ENCODE data around the gene PLCB2.
A peak's percentile ranks its signal among the peaks of the same experiment; 100 is the strongest.

The PLCB2 gene

DNA sequence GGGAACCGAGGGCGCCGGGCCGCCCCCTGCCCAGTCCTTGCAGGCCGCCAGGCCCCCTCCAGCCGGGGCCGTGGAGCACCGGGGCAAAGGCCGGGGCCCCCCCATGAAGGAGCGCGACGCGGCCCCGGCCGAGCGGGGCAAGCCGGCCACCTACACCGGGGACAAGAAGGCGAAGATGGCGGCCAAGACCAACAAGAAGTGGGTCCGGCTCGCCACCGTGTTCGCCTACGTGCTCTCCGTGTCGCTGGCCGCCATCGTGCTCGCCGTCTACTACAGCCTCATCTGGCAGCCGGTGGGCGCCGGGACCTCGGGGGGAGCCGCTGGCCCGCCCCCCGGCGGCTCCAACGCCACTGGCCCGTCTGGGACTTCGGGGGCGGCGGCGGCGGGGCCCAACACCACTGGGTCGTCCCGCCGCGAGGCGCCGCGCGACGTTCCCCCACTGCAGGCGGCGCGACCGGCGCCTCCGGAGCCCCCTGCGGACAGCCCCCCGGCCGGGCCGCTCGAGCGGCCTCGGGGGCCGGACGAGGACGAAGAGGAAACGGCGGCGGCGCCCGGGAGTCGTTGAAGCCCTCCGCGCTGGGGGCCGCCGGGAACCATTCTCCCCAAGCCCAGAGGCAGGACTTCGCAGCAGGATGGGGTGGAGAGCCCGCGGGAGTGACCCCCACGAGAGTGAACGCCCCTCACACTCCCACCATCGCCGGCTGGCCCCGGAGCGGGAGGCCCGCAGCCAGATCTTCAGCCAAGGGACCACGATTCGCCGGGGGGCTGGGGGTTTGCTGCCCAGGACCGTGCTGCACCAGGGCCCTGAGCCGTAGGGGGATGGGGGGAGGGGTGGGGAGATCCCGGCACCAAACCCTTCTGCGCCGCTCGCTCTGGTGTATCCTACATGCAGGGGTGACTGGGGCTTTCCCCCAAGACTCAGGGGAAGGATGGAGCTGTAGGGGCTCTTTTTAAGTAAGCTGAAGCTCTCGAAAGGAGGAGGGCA is 16.5 kb upstream of the PLCB2 start:
- TF ChIP-seq GATA1 (IDR thresholded peaks at IDR 0.05; ENCODE audit: low read depth, low read length): no peak
- no peak for TF ChIP-seq POLR2A (IDR thresholded peaks at IDR 0.05; ENCODE audit: low read length)
- peak; percentile 59 to 68 for DNase-seq

DNA sequence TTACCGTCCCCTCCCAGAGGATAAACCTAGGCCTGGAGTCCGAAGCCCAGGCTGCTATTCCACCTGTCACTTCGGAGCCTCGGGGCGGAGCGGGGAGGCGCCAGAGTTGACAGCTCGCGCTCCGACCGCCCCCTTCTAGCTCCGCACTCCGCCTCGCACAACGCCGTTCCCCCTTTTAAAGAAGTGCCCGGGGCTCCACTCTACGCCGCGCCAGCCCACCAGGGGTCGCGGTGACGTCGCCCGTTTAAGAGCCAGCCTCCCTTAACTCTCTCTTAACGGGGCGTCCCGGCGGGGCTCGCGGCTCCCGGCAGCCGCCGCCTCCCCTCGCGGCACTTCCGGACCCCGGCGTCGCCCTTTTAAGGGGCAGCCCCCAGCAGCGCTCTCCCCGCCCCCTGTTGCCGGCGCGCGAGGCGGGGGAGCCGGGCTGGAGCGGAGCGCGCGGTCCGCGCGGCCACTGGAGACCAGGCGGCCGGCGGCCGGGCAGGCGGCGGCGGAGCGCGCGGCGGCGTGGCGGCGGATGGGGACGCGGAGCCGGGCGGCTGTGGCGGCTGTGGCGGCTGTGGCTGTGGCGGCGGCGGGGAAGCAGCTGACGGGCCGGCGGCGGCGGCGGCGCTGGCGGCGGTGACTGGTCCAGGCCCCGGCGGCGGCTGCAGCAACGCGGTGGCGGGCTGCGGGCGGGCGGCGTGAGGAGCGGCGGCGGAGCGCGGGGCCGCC is 15.7 kb upstream of the PLCB2 start, which contains the start of gene INAFM2:
INAFM2 (plus strand) TSS at position 454 of the 714 bp plus-strand sequence. CDS start 364 bp downstream, outside the sequence.
- peak; percentile 93 to 94 for DNase-seq
- TF ChIP-seq GATA1 (IDR thresholded peaks at IDR 0.05; ENCODE audit: low read depth, low read length): no peak
- peak; percentile 18 for TF ChIP-seq POLR2A (IDR thresholded peaks at IDR 0.05; ENCODE audit: low read length)

DNA sequence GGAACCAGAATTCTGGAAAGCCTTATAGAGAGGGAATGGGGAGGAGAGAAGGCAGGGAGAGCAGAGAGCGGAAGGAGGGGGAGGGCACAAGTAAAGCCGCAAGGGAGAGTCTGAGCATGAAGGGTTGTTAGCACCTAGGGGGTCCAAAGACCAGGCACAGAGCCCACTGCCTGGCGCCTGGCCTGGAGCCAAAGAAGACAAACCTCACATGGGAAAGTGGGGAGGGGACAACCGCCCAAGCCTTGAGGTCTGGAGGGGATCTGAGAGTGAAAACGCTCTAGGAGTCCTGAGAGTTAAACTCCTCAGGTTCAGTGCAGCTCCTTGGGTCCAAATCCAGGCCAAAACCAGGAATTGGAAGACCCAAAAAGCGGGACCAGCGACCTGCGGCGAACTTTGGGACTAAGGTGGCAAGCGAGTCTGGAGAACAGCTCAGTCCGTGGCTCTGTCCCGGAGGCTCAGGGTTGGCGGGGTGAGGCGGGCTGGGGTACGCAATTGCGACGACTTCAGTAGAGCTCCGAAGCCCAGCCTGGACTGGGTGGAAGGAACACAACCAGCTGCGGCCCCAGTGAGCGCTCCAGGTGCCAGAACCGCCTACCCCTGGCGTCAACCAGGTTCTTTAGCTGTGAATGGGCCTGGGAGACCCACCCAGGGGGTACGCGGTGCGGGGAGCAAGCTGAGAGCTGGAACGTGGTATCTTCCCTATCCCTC is 14.9 kb upstream of the PLCB2 start:
- peak in 1 of 2 experiments; percentile 33 for DNase-seq
- TF ChIP-seq GATA1 (IDR thresholded peaks at IDR 0.05; ENCODE audit: low read depth, low read length): no peak
- no peak for TF ChIP-seq POLR2A (IDR thresholded peaks at IDR 0.05; ENCODE audit: low read length)

DNA sequence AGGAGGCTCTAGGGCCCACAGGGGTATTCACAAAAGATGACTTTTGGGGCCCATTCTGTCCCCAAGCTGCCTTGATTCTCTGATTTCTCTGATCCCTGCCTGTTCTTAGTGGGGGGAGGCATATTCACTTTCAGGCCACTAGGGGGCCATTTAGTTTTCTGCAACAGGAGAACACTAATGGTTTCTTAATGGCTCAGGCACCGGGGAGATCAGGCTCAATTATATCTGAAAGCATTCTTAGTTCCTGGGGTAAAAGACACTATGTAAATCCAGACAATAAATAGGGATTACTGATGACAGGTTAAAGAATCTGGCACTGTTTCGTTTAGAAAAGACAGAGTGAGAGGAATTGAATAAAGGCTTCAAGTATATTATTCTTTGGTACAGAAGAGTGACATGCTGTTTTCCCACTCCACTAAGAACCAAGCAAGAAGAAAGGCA is 13.2 kb upstream of the PLCB2 start:
- peak; percentile 70 to 75 for DNase-seq
- TF ChIP-seq GATA1 (IDR thresholded peaks at IDR 0.05; ENCODE audit: low read depth, low read length): no peak
- no peak for TF ChIP-seq POLR2A (IDR thresholded peaks at IDR 0.05; ENCODE audit: low read length)

DNA sequence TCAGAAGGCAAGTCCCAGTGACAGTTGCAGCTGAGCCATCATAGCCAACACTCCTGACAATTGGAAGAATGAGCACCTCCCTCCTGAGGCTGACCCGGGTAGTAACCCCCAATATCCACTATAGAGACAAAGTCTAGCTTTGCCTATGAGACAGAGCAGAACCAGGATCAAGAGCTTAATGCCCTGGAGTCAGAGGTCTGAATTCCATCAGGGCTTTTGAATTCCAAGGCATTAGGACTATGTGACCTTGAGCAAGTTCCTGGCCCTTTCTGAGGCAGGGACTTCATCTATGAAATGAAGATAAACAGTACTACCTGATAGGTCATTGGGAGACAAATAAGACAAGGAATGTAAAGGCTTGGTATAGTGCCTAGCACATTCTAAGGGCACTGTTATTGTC is 12.7 kb upstream of the PLCB2 start:
- no peak for DNase-seq
- TF ChIP-seq POLR2A (IDR thresholded peaks at IDR 0.05; ENCODE audit: low read length): no peak
- no peak for TF ChIP-seq GATA1 (IDR thresholded peaks at IDR 0.05; ENCODE audit: low read depth, low read length)

DNA sequence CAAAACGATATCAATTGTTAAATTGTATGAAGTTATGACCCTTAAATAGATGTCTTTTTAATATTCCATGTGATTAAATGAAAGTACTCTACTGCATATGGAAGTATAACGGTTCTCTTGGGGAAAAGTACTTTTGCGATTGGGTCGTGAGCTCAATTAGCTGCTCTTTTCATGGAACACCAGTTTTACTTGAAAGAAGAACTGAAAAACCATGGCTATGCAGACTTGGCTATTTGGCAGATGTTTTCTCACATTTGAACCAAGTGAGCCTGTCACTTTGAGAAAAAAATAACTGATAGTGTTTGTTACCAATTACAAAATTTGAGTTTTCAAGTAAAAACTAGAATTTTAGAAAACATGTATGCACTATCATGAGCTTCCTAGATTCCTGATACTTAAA is 9.8 kb upstream of the PLCB2 start:
- no peak for TF ChIP-seq POLR2A (IDR thresholded peaks at IDR 0.05; ENCODE audit: low read length)
- no peak for TF ChIP-seq GATA1 (IDR thresholded peaks at IDR 0.05; ENCODE audit: low read depth, low read length)
- DNase-seq: no peak

DNA sequence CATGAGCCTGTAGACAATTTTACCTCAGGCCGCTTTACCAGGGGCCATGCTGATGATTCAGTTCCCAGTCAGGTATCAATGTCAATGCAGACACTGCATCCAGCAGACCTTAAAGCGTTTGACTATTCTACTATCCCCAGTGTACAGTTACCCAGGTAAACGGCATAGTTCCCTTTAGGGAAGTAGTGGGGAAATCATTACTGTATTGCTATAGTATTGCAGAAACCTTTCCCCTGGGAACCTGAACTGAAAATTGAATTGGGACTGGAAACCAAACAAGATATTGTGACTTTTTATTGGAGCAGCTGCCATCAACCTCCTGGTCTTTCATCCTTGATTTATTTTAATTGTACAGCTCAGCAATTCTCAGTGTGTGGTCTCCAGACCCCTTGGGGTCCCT is 9.2 kb upstream of the PLCB2 start:
- TF ChIP-seq POLR2A (IDR thresholded peaks at IDR 0.05; ENCODE audit: low read length): no peak
- no peak for TF ChIP-seq GATA1 (IDR thresholded peaks at IDR 0.05; ENCODE audit: low read depth, low read length)
- no peak for DNase-seq

DNA sequence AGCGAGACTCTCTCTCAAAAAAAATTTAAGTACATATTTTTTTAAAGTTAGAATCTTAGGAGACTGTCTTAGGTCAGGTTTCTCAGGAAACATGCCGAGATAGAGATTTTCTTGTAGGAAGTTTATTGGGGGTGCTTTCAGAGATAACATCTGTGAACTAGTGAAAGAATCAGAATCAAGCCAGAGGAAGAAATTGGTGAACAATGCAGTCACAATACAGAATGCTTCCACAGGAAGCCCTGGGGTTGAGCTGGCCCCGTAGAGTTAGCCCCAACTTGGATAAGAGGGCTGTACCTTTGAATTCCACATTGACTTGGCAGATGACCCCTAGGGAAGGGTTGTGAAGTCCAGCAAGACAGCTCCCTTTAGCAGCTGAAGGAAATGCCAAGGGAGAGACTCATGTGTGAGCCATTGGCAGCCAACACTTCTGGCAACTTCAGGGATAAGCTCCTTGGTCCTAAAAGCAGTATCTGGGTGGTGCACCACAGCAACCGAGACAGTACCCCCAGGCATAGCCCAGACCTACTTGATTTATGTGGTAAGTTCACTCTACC is 7.1 kb upstream of the PLCB2 start:
- TF ChIP-seq GATA1 (IDR thresholded peaks at IDR 0.05; ENCODE audit: low read depth, low read length) (no peak), POLR2A (IDR thresholded peaks at IDR 0.05; ENCODE audit: low read length) (no peak)
- DNase-seq: no peak

DNA sequence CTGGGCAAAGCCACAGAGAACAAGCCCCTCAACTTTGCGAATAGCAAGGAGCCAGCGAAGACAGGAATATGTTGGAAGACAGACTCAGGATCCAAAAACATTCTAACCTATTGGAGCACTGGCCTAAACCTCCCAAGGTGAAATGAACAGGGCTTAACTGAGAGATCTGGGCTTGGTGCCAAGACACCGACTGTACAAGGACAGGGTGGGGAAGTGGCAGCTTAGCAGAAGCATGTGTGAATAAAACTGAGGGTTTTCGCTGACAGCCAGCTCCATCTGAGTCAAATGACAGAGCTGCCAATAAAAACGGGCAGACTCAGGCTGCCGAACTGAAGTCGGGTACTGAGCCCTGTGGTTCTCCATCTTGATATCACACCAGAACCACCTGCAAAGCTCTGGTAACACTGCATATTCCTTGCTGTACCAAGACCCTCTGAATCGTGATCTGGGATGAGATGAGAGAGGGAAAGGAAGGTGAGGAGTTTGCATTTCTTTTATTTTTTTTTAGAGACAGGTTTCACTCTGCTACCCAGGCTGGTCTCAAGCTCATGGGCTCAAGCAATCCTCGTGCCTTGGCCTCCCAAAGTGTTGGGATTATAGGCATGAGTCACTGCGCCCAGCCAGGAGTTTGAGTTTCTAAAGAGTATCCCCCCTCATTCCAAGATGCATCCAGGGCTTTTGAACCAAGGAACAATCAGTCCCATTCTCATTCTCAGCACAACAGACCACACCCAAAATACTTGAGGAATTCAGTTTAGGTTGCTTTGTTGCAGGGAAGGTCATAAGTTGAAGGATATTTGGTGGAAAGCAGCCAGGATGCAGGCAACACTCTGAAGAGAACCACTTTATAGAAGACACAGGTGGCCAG is 6.0 kb upstream of the PLCB2 start:
- TF ChIP-seq GATA1 (IDR thresholded peaks at IDR 0.05; ENCODE audit: low read depth, low read length) (no peak), POLR2A (IDR thresholded peaks at IDR 0.05; ENCODE audit: low read length) (no peak)
- DNase-seq: peak; percentile 24 to 25

DNA sequence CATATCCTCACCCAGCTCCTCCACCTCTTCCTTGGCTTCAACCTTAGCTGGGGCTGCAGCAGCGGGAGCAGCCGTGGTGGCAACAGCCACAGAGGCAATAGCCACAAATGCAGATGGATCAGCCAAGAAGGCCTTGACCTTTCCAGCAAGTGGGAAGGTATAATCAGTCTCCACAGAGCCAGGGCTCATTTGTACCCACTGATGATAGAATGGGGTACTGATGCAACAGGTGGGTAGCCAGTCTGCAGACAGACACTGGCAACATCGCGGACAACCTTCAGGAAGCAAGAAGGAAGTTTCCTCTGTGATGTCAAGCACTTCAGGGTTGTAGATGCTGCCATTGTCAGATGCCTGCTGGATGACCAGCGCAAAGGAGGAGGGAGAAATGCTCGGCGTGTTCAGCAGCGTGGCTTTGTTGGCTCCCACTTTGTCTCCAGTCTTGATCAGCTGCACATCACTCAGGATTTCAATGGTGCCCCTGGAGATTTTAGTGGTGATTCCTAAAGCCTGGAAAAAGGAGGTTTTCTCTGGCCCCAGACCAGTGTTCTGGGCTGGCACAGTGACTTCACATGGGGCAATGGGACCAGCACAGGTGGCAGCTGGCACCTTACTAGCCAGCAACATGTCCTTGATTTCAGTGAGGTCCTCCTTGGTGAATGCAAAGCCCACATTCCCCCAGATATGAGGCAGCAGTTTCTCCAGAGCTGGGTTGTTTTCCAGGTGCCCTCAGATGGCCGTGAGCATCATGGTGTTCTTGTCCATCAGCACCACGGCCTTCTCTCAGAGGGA is 4.8 kb upstream of the PLCB2 start:
- TF ChIP-seq GATA1 (IDR thresholded peaks at IDR 0.05; ENCODE audit: low read depth, low read length): no peak
- DNase-seq: no peak

DNA sequence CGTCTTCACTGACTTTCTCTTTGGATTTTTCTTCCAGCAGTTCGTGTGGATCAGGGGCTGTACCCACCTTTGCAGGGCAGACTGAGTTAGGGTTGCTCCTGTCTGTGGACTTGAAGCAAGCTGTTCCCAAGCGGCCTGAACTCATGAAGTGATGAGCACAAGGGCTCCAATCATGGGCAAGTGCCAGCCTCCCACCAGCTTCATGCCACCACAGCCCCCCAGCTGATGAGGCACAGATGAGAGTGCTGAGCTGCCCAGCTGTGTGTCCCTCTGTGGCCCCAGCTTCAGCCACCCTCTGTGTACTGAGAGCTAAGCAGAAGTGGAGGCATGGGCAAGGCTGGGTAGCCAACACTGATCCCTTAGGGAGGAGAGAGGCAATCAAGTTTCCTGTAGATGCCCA is 3.3 kb upstream of the PLCB2 start:
- TF ChIP-seq GATA1 (IDR thresholded peaks at IDR 0.05; ENCODE audit: low read depth, low read length): no peak
- no peak for TF ChIP-seq POLR2A (IDR thresholded peaks at IDR 0.05; ENCODE audit: low read length)
- DNase-seq: no peak

Data from erythroblast (primary cell).